WI38 (cell line): ENCODE data around the gene KRTAP5-7.

ENCODE experiments used
- H3K4me3 ChIP-seq: 2 replicates; pipeline ENCODE4 v1.5.1; 2011; ENCODE audit warnings: low read depth, mild to moderate bottlenecking, control low read depth, low read length
- CTCF ChIP-seq: IDR thresholded peaks from 2 replicates; pipeline ENCODE4 v1.5.1; 2012; ENCODE audit warnings: low read depth, mild to moderate bottlenecking, control low read depth, low read length

The KRTAP5-7 gene

GRCh38 chr11:71498091-71498490, 29.0 kb upstream of the KRTAP5-7 start:
- TF ChIP-seq CTCF: no peak
- H3K4me3 ChIP-seq: no peak overlapping the region

GRCh38 chr11:71499125-71499524, 27.9 kb upstream of the KRTAP5-7 start:
- H3K4me3 ChIP-seq: no peak overlapping the region
- TF ChIP-seq CTCF: no peak

GRCh38 chr11:71499546-71499945, 27.5 kb upstream of the KRTAP5-7 start:
- no peak for TF ChIP-seq CTCF
- H3K4me3 ChIP-seq: no peak overlapping the region

GRCh38 chr11:71500601-71501021, 26.5 kb upstream of the KRTAP5-7 start:
- no peak overlapping the region for H3K4me3 ChIP-seq
- no peak for TF ChIP-seq CTCF

GRCh38 chr11:71501071-71501985, 25.7 kb upstream of the KRTAP5-7 start:
- no peak for TF ChIP-seq CTCF
- H3K4me3 ChIP-seq: no peak overlapping the region

- no peak overlapping the region for H3K4me3 ChIP-seq
- TF ChIP-seq CTCF: no peak
These were observed 25.0 kb upstream of the KRTAP5-7 start for GRCh38 chr11:71502026-71502425.

GRCh38 chr11:71502871-71503435, 24.1 kb upstream of the KRTAP5-7 start:
- no peak overlapping the region for H3K4me3 ChIP-seq
- no peak for TF ChIP-seq CTCF
